H1 (cell line): ENCODE measurements around the gene DCP2. TPM values are rescaled to one million over a fixed set of nuclear protein-coding genes. Genes with fewer than 3 reads are reported as not detected.

Source experiments
- CTCF ChIA-PET: fragments of 300-600 bp; sonication (Branson Sonifier 250); formaldehyde crosslinking; loops from one replicate; lab custom pipeline; 2021; ENCODE audit not compliant: partially characterized antibody; lab: Charles Lee
- POLR2A ChIA-PET: fragments of 300-600 bp; sonication (Branson Sonifier 250); formaldehyde crosslinking; loops from one replicate; lab custom pipeline; 2021; ENCODE audit warnings: inconsistent platforms; ENCODE audit not compliant: partially characterized antibody; lab: Charles Lee
- DNase-seq, 2 experiments: peaks; one replicate each; pipeline versions ENCODE4 v3.0.0 to v3.0.0-alpha.2; 2010 to 2022; ENCODE audit warnings: low spot score in 2 of 2, low read depth in 1 of 2, mixed read lengths in 1 of 2
- FAIRE-seq: peaks from 2 replicates; lab custom pipeline; 2011; peaks lifted over from hg19 to GRCh38; lab: Jason Lieb, UNC
- H2AFZ ChIP-seq: 2 replicates; pipeline ENCODE4 v1.8.1; 2012; ENCODE audit warnings: low read length, inconsistent platforms
- H2AK5ac ChIP-seq: 2 replicates; pipeline ENCODE4 v1.6.1; 2013; ENCODE audit warnings: low read depth, low read length
- H2BK120ac ChIP-seq: replicated peaks from 2 replicates; pipeline ENCODE3; 2013; ENCODE audit warnings: low read depth, low read length, inconsistent platforms
- H2BK12ac ChIP-seq: 2 replicates; pipeline ENCODE4 v1.6.1; 2013; ENCODE audit warnings: low read depth, low read length
- H2BK15ac ChIP-seq: 2 replicates; pipeline ENCODE4 v1.6.1; 2013; ENCODE audit warnings: low read length
- H2BK20ac ChIP-seq: 2 replicates; pipeline ENCODE4 v1.6.1; 2013; ENCODE audit warnings: low read length
- H2BK5ac ChIP-seq: 2 replicates; pipeline ENCODE4 v1.6.1; 2013; ENCODE audit warnings: low read depth, low read length
- H3K14ac ChIP-seq: 2 replicates; pipeline ENCODE4 v1.6.1; 2013; ENCODE audit warnings: inconsistent platforms; ENCODE audit not compliant: insufficient read length
- H3K18ac ChIP-seq: 2 replicates; pipeline ENCODE4 v1.6.1; 2013; ENCODE audit warnings: low read length; ENCODE audit errors: extremely low read depth
- H3K23ac ChIP-seq: 2 replicates; pipeline ENCODE4 v1.6.1; 2013; ENCODE audit warnings: inconsistent platforms; ENCODE audit not compliant: insufficient read length
- H3K23me2 ChIP-seq: 2 replicates; pipeline ENCODE4 v1.6.1; 2013; ENCODE audit warnings: low read depth, low read length
- H3K27ac ChIP-seq: 2 replicates; pipeline ENCODE4 v1.6.1; 2011; ENCODE audit warnings: low read depth, low read length, inconsistent platforms
- H3K27me3 ChIP-seq, 4 experiments: replicated peaks in 1 of 4; 1 replicate in 1 of 4; 2 replicates in 3 of 4; pipeline versions ENCODE4 v1.6.1 to v1.8.1; 2011 to 2013; ENCODE audit warnings: low read length in 3 of 4, mild to moderate bottlenecking in 3 of 4, inconsistent platforms in 2 of 4, mixed read lengths in 2 of 4, moderate library complexity in 1 of 4; ENCODE audit not compliant: control insufficient read depth in 3 of 4, insufficient read depth in 3 of 4; ENCODE audit errors: extremely low read depth in 1 of 4
- H3K36me3 ChIP-seq, 4 experiments: 2 replicates each; pipeline versions ENCODE4 v1.6.1 to v1.8.1; 2011 to 2013; ENCODE audit warnings: mild to moderate bottlenecking in 4 of 4, low read length in 3 of 4, moderate library complexity in 2 of 4, control low read depth in 1 of 4, inconsistent platforms in 1 of 4; ENCODE audit not compliant: insufficient read depth in 4 of 4, control insufficient read depth in 2 of 4
- H3K4ac ChIP-seq: replicated peaks from 2 replicates; pipeline ENCODE3; 2013; ENCODE audit warnings: low read length, low read depth, mixed read lengths, inconsistent platforms; ENCODE audit not compliant: insufficient read length
- H3K4me1 ChIP-seq, 4 experiments: replicated peaks in 1 of 4; 1 replicate in 1 of 4; 2 replicates in 3 of 4; pipeline versions ENCODE4 v1.6.1 to v1.8.1; 2011 to 2013; ENCODE audit warnings: low read length in 3 of 4, inconsistent platforms in 2 of 4, mixed read lengths in 1 of 4; ENCODE audit not compliant: insufficient read depth in 4 of 4, control insufficient read depth in 3 of 4
- H3K4me2 ChIP-seq, 2 experiments: 2 replicates each; pipeline versions ENCODE4 v1.6.1 to v1.8.1; 2011 to 2013; ENCODE audit warnings: low read depth in 2 of 2, low read length in 2 of 2, control low read depth in 1 of 2, inconsistent platforms in 1 of 2, mild to moderate bottlenecking in 1 of 2; ENCODE audit not compliant: insufficient read depth in 1 of 2
- H3K4me3 ChIP-seq, 4 experiments: fragments of 200-600, 300-600 bp in 1 of 4; sonication (generic), shearing (Covaris generic), sonication (Bioruptor Twin) in 1 of 4; 2 replicates each; pipeline versions ENCODE4 v1.5.1 to v1.8.1; 2011 to 2016; ENCODE audit warnings: low read length in 4 of 4, low read depth in 3 of 4, control low read depth in 2 of 4, inconsistent platforms in 2 of 4, mild to moderate bottlenecking in 2 of 4, mixed read lengths in 1 of 4, moderate library complexity in 1 of 4; ENCODE audit not compliant: insufficient read depth in 2 of 4; ENCODE audit errors: extremely low read depth in 1 of 4
- H3K56ac ChIP-seq: replicated peaks from 2 replicates; pipeline ENCODE3; 2013; ENCODE audit warnings: low read depth, mild to moderate bottlenecking, mixed read lengths, low read length, inconsistent platforms; ENCODE audit not compliant: insufficient read length
- H3K79me1 ChIP-seq: 2 replicates; pipeline ENCODE4 v1.6.1; 2013; ENCODE audit warnings: low read depth, low read length, control low read depth
- H3K79me2 ChIP-seq, 2 experiments: 2 replicates each; pipeline versions ENCODE4 v1.6.1 to v1.8.1; 2012 to 2013; ENCODE audit warnings: low read length in 2 of 2, mild to moderate bottlenecking in 2 of 2, inconsistent platforms in 1 of 2; ENCODE audit not compliant: insufficient read depth in 2 of 2, control insufficient read depth in 1 of 2
- H3K9ac ChIP-seq, 4 experiments: replicated peaks in 1 of 4; 1 replicate in 1 of 4; 2 replicates in 3 of 4; pipeline versions ENCODE4 v1.6.1 to v1.8.1; 2011 to 2013; ENCODE audit warnings: low read depth in 3 of 4, low read length in 3 of 4, control low read depth in 2 of 4, mild to moderate bottlenecking in 2 of 4, moderate library complexity in 2 of 4, inconsistent platforms in 1 of 4; ENCODE audit errors: extremely low read depth in 1 of 4
- H3K9me3 ChIP-seq, 2 experiments: 2 replicates each; pipeline versions ENCODE4 v1.6.1 to v1.8.1; 2012 to 2013; ENCODE audit warnings: mild to moderate bottlenecking in 2 of 2, moderate library complexity in 2 of 2, control low read depth in 1 of 2, inconsistent platforms in 1 of 2, low read depth in 1 of 2, low read length in 1 of 2, mixed read lengths in 1 of 2; ENCODE audit not compliant: insufficient read depth in 2 of 2
- H4K20me1 ChIP-seq, 2 experiments: replicated peaks in 1 of 2; 2 replicates each; pipeline versions ENCODE3 to v1.8.1; 2011 to 2013; ENCODE audit warnings: inconsistent platforms in 2 of 2, low read length in 2 of 2, mild to moderate bottlenecking in 1 of 2; ENCODE audit not compliant: insufficient read depth in 2 of 2, control insufficient read depth in 1 of 2
- H4K5ac ChIP-seq: 2 replicates; pipeline ENCODE4 v1.6.1; 2013; ENCODE audit warnings: low read length, low read depth, mixed read lengths, inconsistent platforms; ENCODE audit not compliant: insufficient read length
- H4K8ac ChIP-seq: 2 replicates; pipeline ENCODE4 v1.8.0; 2013; ENCODE audit warnings: mild to moderate bottlenecking, moderate library complexity, low read length, inconsistent platforms; ENCODE audit not compliant: insufficient read depth; ENCODE audit errors: extremely low read depth
- H4K91ac ChIP-seq: replicated peaks from 2 replicates; pipeline ENCODE3; 2013; ENCODE audit warnings: low read length, mixed read lengths, inconsistent platforms; ENCODE audit not compliant: insufficient read length
- CREB1 ChIP-seq: IDR thresholded peaks from 2 replicates; pipeline ENCODE4 v1.6.1; 2012; ENCODE audit warnings: inconsistent platforms
- WGBS, 2 experiments: shearing (Covaris generic) in 1 of 2; methylation state at CpG; one replicate each; pipeline versions ENCODE4 v1.1.6 to v1.1.7; 2013 to 2015; ENCODE audit warnings: low lambda C conversion rate in 2 of 2, mixed read lengths in 2 of 2, inconsistent platforms in 1 of 2, low coverage in 1 of 2, missing lambda C conversion rate in 1 of 2; ENCODE audit not compliant: insufficient replicate concordance in 2 of 2, insufficient coverage in 1 of 2, insufficient read length in 1 of 2; ENCODE audit errors: extremely low coverage in 1 of 2, missing lambda C conversion rate in 1 of 2; 5-methylcytosine and 5-hydroxymethylcytosine counted together
- polyA plus RNA-seq, 7 experiments: library from polyadenylated mRNA; depleted of rRNA in 3 of 7; stranded (reverse) in 5 of 7; unstranded in 2 of 7; fragments of >200 nt in 5 of 7; fragments of 200-250 nt in 2 of 7; gene quantifications; 1 replicate in 5 of 7; 2 replicates in 1 of 7; 4 replicates in 1 of 7; pipeline versions ENCODE4 v1.2.1 to v1.2.3, GENCODE V29; 2011 to 2013; ENCODE audit warnings: missing spikeins in 2 of 7, mixed read lengths in 2 of 7
- total RNA-seq: library from RNA; stranded (reverse); fragmentation: NEBNext Ultra II Directional; extraction: Animal tissue kit (Norgen Biotek cat#: 25700); gene quantifications from 2 replicates; pipeline ENCODE4 v1.2.1, GENCODE V29; 2021

Gene DCP2
- total and polyA plus RNA-seq, 2 of the 8 experiments (the other 6 are each of a cell fraction or from before 2014, with no cell fraction given) = 14.4 to 162 TPM

DNA sequence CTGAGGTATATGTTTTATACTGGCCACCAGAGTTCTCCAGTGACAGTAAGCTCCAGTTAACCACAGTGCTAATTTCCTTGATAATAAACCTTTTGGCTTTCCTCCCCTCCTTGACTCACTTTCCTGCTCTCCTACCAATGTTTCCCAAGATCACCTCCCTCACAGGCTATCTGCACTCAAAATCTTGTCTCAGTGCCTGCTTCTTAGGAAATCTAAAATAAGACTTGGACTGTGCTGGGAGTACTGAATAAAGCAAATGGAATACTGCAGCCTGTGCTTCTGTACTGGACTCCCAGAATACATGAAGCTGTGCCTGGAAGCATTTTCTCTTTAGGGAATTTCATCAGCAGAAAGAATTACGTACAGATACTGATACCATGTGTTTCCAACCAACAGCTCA, 1.7 kb upstream of the DCP2 start:
- Histone ChIP-seq H2BK20ac (no peak overlapping the region), H3K27ac (no peak overlapping the region), H2AFZ (no peak overlapping the region), H2BK15ac (no peak overlapping the region), H2BK12ac (0 out of 2 replicates have a peak overlapping the region, but pooled peaks have one; percentile 3), H3K36me3 (no peaks in the 10 kb centered on the region), H2BK5ac (no peak overlapping the region), H3K4me3 (no peak overlapping the region), H3K4me2 (no peak overlapping the region), H2AK5ac (no peak overlapping the region), H3K4ac (no peak overlapping the region), H3K14ac (no peak overlapping the region), H2BK120ac (no peak overlapping the region), H3K23me2 (no peaks in the 10 kb centered on the region; the same call in 1 of the 2 replicates), H4K20me1 (no peaks in the 10 kb centered on the region), H3K9ac (no peak overlapping the region; a peak in 1 of 7 replicates), H3K27me3 (no peaks in the 10 kb centered on the region), H4K8ac (no peak overlapping the region), H4K91ac (no peak overlapping the region), H3K23ac (no peak overlapping the region), H3K9me3 (no peaks in the 10 kb centered on the region), H3K18ac (no peak overlapping the region), H3K79me2 (peaks cover 11 to 30% of the 10 kb centered on the region in 2 experiments; a peak in 3 of 4 replicates), H3K79me1 (no peaks in the 10 kb centered on the region), H4K5ac (no peak overlapping the region), H3K56ac (no peak overlapping the region), H3K4me1 (peaks cover 0 to 3% (median 2%) of the 10 kb centered on the region in 4 experiments; a peak in 3 of 7 replicates)
- no peak for FAIRE-seq
- ChIA-PET CTCF (interaction anchor here (2.8 to 3.1 kb wide), 2 partner anchors 21 to 54 kb away, joined by 11 read pairs; partner anchors contain the start of gene REEP5), POLR2A (interaction anchor here (1.0 to 2.4 kb wide), 2 partner anchors 11 to 226 kb away, joined by 3 to 23 read pairs; no protein-coding TSS in a partner anchor)
- DNase-seq = no peak
- WGBS, 2 experiments = 81% methylated on average over 1 of the region's 1 CpG; no CpG with 5 or more reads in 1 of the 2 experiments
- no peak for TF ChIP-seq CREB1
